Neuronal stem cell (in vitro differentiated cells): ENCODE results near the gene RMI2.
A peak's percentile ranks its signal among the peaks of the same experiment; 100 is the strongest.
"Not testable (repeated sequence)": the region's sequence is repeated elsewhere in the genome, so short reads cannot be mapped to it uniquely, and the experiment has no call there.

ENCODE experiments used
- DNase-seq: peaks from one replicate; pipeline ENCODE4 v3.0.0-alpha.2; 2013; ENCODE audit warnings: low spot score
- H2AFZ ChIP-seq: one replicate; pipeline ENCODE4 v1.6.1; 2013; ENCODE audit warnings: mild to moderate bottlenecking, low read length, inconsistent platforms
- H2AK5ac ChIP-seq: 2 replicates; pipeline ENCODE4 v1.6.1; 2013; ENCODE audit warnings: low read depth, mild to moderate bottlenecking, inconsistent platforms, low read length, moderate library complexity, mixed read lengths
- H2BK120ac ChIP-seq: 2 replicates; pipeline ENCODE4 v1.6.1; 2013; ENCODE audit warnings: low read depth, mild to moderate bottlenecking, inconsistent platforms, low read length, moderate library complexity, mixed read lengths
- H2BK12ac ChIP-seq: one replicate; pipeline ENCODE4 v1.6.1; 2013; ENCODE audit warnings: low read length, inconsistent platforms
- H2BK15ac ChIP-seq: 2 replicates; pipeline ENCODE4 v1.6.1; 2013; ENCODE audit warnings: mild to moderate bottlenecking, low read length, inconsistent platforms, mixed read lengths
- H2BK5ac ChIP-seq: one replicate; pipeline ENCODE4 v1.6.1; 2013; ENCODE audit warnings: inconsistent platforms, mild to moderate bottlenecking, low read length, moderate library complexity
- H3K14ac ChIP-seq: one replicate; pipeline ENCODE4 v1.6.1; 2013; ENCODE audit warnings: low read length, inconsistent platforms
- H3K18ac ChIP-seq: 2 replicates; pipeline ENCODE4 v1.6.1; 2013; ENCODE audit warnings: low read length, inconsistent platforms
- H3K23ac ChIP-seq: 2 replicates; pipeline ENCODE4 v1.6.1; 2013; ENCODE audit warnings: low read depth, mild to moderate bottlenecking, mixed read lengths, low read length, inconsistent platforms; ENCODE audit not compliant: poor library complexity
- H3K27ac ChIP-seq: replicated peaks from 3 replicates; pipeline ENCODE4 v1.5.1; 2013; ENCODE audit warnings: low read length, inconsistent platforms
- H3K27me3 ChIP-seq, 3 experiments: 2 replicates each; pipeline ENCODE4 v1.6.1; 2013; ENCODE audit warnings: low read length in 3 of 3, mild to moderate bottlenecking in 2 of 3, inconsistent platforms in 1 of 3, low read depth in 1 of 3, mixed read lengths in 1 of 3, moderate library complexity in 1 of 3; ENCODE audit not compliant: control insufficient read depth in 3 of 3, insufficient read depth in 3 of 3
- H3K36me3 ChIP-seq, 2 donors: replicated peaks in 1 of 2; 2 replicates each; pipeline ENCODE4 v1.6.1; 2013; ENCODE audit warnings: low read length in 2 of 2; ENCODE audit not compliant: control insufficient read depth in 2 of 2, insufficient read depth in 2 of 2
- H3K4ac ChIP-seq: 2 replicates; pipeline ENCODE4 v1.6.1; 2013; ENCODE audit warnings: inconsistent platforms, mild to moderate bottlenecking, low read length, moderate library complexity
- H3K4me1 ChIP-seq, 2 donors: 1 replicate in 1 of 2; 2 replicates in 1 of 2; pipeline ENCODE4 v1.6.1; 2013; ENCODE audit warnings: low read length in 2 of 2, low read depth in 1 of 2; ENCODE audit not compliant: control insufficient read depth in 2 of 2, insufficient read depth in 1 of 2
- H3K4me2 ChIP-seq: one replicate; pipeline ENCODE4 v1.6.1; 2013; ENCODE audit warnings: mild to moderate bottlenecking, low read length, inconsistent platforms; ENCODE audit not compliant: insufficient read depth, poor library complexity, severe bottlenecking
- H3K4me3 ChIP-seq, 2 donors: 2 replicates each; pipeline ENCODE4 v1.5.1; 2013; ENCODE audit warnings: low read length in 2 of 2, mild to moderate bottlenecking in 2 of 2, inconsistent platforms in 1 of 2, moderate library complexity in 1 of 2
- H3K79me1 ChIP-seq: one replicate; pipeline ENCODE4 v1.6.1; 2013; ENCODE audit warnings: low read depth, mild to moderate bottlenecking, inconsistent platforms, low read length, moderate library complexity
- H3K9ac ChIP-seq: one replicate; pipeline ENCODE4 v1.6.1; 2013; ENCODE audit warnings: mild to moderate bottlenecking, low read depth, low read length, inconsistent platforms; ENCODE audit not compliant: poor library complexity
- H3K9me3 ChIP-seq, 2 donors: replicated peaks in 1 of 2; 2 replicates each; pipeline versions ENCODE3 to v1.6.1; 2013; ENCODE audit warnings: low read length in 2 of 2, mild to moderate bottlenecking in 2 of 2, inconsistent platforms in 1 of 2, low read depth in 1 of 2, mixed read lengths in 1 of 2, moderate library complexity in 1 of 2; ENCODE audit not compliant: control insufficient read depth in 2 of 2, insufficient read depth in 1 of 2
- H4K8ac ChIP-seq: one replicate; pipeline ENCODE4 v1.6.1; 2013; ENCODE audit warnings: low read depth, mild to moderate bottlenecking, inconsistent platforms, low read length, moderate library complexity
- H4K91ac ChIP-seq: one replicate; pipeline ENCODE4 v1.6.1; 2013; ENCODE audit warnings: low read length, low read depth, mild to moderate bottlenecking, inconsistent platforms; ENCODE audit not compliant: poor library complexity
- WGBS, 2 donors: extraction: QIAGEN DNeasy Blood & Tissue Kit; methylation state at CpG; one replicate each; pipeline ENCODE4 v1.1.7; 2013; ENCODE audit warnings: missing lambda C conversion rate in 2 of 2, mixed read lengths in 1 of 2; ENCODE audit not compliant: insufficient read length in 2 of 2, insufficient replicate concordance in 1 of 2; ENCODE audit errors: extremely low coverage in 2 of 2; 5-methylcytosine and 5-hydroxymethylcytosine counted together

The RMI2 gene

GRCh38 chr16:11372829-11373306 lies 27.6 kb downstream of the RMI2 start:
- no peak overlapping the region for H3K4ac ChIP-seq
- H3K36me3 ChIP-seq, result no peaks in the 10 kb centered on the region
- H2BK15ac ChIP-seq, result no peak overlapping the region
- no peaks in the 10 kb centered on the region for H3K9me3 ChIP-seq
- no peak overlapping the region for H3K18ac ChIP-seq
- no peak overlapping the region for H3K27ac ChIP-seq
- H4K8ac ChIP-seq, result no peak overlapping the region
- no peak overlapping the region for H3K4me2 ChIP-seq
- H3K27me3 ChIP-seq, result no peaks in the 10 kb centered on the region
- H2AK5ac ChIP-seq, result peak overlapping the region; percentile 16
- WGBS, 2 donors, result no CpG with 5 or more reads among the region's 6 CpGs
- H3K14ac ChIP-seq, result no peak overlapping the region
- H2BK12ac ChIP-seq, result no peak overlapping the region
- H2BK5ac ChIP-seq, result no peak overlapping the region
- no peak overlapping the region for H3K4me3 ChIP-seq
- peak overlapping the region; percentile 71 for H2AFZ ChIP-seq
- no peak for DNase-seq
- H3K4me1 ChIP-seq, result peaks cover 3 to 13% of the 10 kb centered on the region in 2 donors
- H2BK120ac ChIP-seq, result no peak overlapping the region
- H3K9ac ChIP-seq, result no peak overlapping the region
- no peaks in the 10 kb centered on the region for H3K79me1 ChIP-seq
- no peak overlapping the region for H4K91ac ChIP-seq
- no peak overlapping the region for H3K23ac ChIP-seq

GRCh38 chr16:11374255-11374654 lies 29.0 kb downstream of the RMI2 start:
- no CpG with 5 or more reads among the region's 4 CpGs for WGBS, 2 donors
- H3K27ac ChIP-seq, result no peak overlapping the region
- no peaks in the 10 kb centered on the region for H3K9me3 ChIP-seq

GRCh38 chr16:11377154-11377553 lies 31.9 kb downstream of the RMI2 start:
- Histone ChIP-seq H3K27ac (no peak overlapping the region), H3K9ac (no peak overlapping the region), H4K91ac (no peak overlapping the region), H3K27me3 (no peaks in the 10 kb centered on the region), H3K4me3 (no peak overlapping the region), H3K4me2 (no peak overlapping the region), H3K9me3 (no peaks in the 10 kb centered on the region), H4K8ac (no peak overlapping the region), H2AFZ (no peak overlapping the region), H2BK12ac (no peak overlapping the region), H3K79me1 (no peaks in the 10 kb centered on the region), H3K23ac (no peak overlapping the region), H3K36me3 (no peaks in the 10 kb centered on the region), H3K18ac (no peak overlapping the region), H3K4ac (no peak overlapping the region), H2BK5ac (no peak overlapping the region), H3K4me1 (peaks cover 1 to 8% of the 10 kb centered on the region in 2 donors), H2AK5ac (no peak overlapping the region), H2BK120ac (no peak overlapping the region), H3K14ac (no peak overlapping the region), H2BK15ac (no peak overlapping the region)
- DNase-seq, result no peak
- WGBS, 2 donors, result no CpG with 5 or more reads among the region's 3 CpGs

More at GRCh38 chr16:11374255-11374654, 29.0 kb downstream of the RMI2 start:
- H3K4me1 ChIP-seq, result peaks cover 3 to 13% of the 10 kb centered on the region in 2 donors
- H2BK5ac ChIP-seq, result no peak overlapping the region
- H3K9ac ChIP-seq, result no peak overlapping the region
- H3K14ac ChIP-seq, result no peak overlapping the region
- no peak overlapping the region for H2AK5ac ChIP-seq
- no peak overlapping the region for H2BK15ac ChIP-seq
- no peak overlapping the region for H2BK120ac ChIP-seq
- no peaks in the 10 kb centered on the region for H3K79me1 ChIP-seq
- no peak overlapping the region for H3K4ac ChIP-seq
- DNase-seq, result no peak
- H4K8ac ChIP-seq, result no peak overlapping the region
- H3K23ac ChIP-seq, result no peak overlapping the region
- no peak overlapping the region for H2BK12ac ChIP-seq
- no peak overlapping the region for H3K18ac ChIP-seq
- no peak overlapping the region for H2AFZ ChIP-seq
- no peaks in the 10 kb centered on the region for H3K27me3 ChIP-seq
- no peak overlapping the region for H3K4me3 ChIP-seq
- H4K91ac ChIP-seq, result no peak overlapping the region
- no peaks in the 10 kb centered on the region for H3K36me3 ChIP-seq
- H3K4me2 ChIP-seq, result no peak overlapping the region

GRCh38 chr16:11378951-11379350 lies 33.7 kb downstream of the RMI2 start:
- H3K27me3 ChIP-seq, H3K18ac ChIP-seq, H2BK120ac ChIP-seq, H2AFZ ChIP-seq, H3K4ac ChIP-seq, H2BK5ac ChIP-seq, H3K27ac ChIP-seq, H3K9ac ChIP-seq, H2BK15ac ChIP-seq, H2BK12ac ChIP-seq, H3K4me1 ChIP-seq, H3K4me2 ChIP-seq, H3K79me1 ChIP-seq, H4K8ac ChIP-seq, H3K9me3 ChIP-seq, H3K36me3 ChIP-seq, DNase-seq, H3K14ac ChIP-seq, H4K91ac ChIP-seq, H2AK5ac ChIP-seq, H3K23ac ChIP-seq, H3K4me3 ChIP-seq: not testable (repeated sequence)
- no CpG with 5 or more reads among the region's 5 CpGs for WGBS, 2 donors
